Stimulated activated CD8-positive, alpha-beta memory T cell treated with anti-CD3 and anti-CD28 coated beads, Interleukin-12 subunit alpha, Interleukin-12 subunit beta, amount 100 ng/mL, for 1 hour (primary cell): ENCODE results near the gene DDHD1.
"Not testable (repeated sequence)": the region's sequence is repeated elsewhere in the genome, so short reads cannot be mapped to it uniquely, and the experiment has no call there.

Experiments used
- DNase-seq: peaks from one replicate; pipeline ENCODE4 v3.0.0-alpha.2; 2020; ENCODE audit warnings: low read depth

DDHD1 gene

DNA sequence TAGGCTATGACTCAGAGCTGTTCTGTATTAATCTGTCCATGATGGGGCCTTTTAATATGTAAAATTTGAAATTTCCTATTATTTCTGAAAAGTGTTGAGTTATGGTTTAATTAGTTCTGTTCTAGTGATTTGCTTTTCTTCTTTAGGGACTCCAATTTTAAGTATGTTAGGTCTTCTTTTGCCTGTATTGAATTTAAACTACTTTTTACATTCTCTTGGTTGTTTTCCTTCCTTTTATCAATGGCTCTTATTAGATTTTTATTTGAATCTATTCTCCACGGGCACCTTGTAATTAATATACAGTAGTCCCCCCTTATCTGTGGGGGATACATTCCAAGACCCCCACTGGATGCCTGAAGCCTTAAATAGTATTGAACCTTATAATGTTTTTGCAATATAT is 46.4 kb downstream of the DDHD1 start:
- DNase-seq: no peak

DNA sequence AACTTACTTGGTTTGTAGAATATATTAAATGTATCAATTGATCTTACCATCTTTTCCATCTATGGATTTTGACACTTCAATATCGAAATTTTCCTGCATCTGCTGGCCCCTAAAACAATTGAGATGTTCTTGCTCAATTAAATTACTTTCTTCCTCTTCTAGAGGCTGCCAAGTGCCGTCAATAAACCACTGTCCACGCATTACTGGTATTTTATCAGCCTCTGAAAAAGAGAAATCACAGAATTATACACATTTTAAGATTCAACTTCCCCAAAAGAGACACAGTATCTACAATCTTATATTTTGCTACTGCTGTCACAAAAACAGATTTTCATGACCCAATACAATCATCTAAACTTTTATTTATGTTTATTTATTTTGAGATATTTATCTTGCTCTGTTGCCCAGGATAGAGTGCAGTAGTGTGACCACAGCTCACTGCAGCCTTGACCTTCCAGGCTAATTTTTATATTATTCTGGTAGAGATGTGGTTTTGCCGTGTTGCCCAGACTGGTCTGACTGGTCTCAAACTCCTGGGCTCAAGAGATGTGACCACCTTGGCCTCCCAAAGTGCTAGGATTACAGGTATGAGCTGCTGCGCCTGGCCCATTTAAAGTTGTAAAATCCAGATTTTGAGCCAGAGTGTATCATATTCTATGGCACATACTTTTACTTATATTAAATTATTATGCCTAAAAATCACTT is 49.3 kb downstream of the DDHD1 start:
- no peak for DNase-seq

DNA sequence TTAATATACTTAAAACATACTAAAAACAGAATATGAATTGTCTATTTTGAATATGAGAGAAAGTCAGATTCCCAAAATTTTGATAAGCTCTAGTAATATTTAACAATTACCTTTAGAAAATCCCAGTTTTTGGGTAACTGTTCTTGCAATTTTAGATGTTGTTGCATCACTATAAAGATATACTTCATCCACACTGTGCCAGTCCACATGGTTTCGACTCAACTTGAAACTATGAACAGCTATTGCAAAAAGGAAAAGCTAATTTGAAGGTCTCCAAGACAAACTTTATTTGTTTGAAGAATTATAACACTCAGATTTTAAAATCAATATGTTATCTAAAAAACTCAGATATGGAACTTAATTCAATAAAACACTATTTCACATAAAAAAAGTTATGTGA is 59.9 kb downstream of the DDHD1 start:
- DNase-seq: no peak

DNA sequence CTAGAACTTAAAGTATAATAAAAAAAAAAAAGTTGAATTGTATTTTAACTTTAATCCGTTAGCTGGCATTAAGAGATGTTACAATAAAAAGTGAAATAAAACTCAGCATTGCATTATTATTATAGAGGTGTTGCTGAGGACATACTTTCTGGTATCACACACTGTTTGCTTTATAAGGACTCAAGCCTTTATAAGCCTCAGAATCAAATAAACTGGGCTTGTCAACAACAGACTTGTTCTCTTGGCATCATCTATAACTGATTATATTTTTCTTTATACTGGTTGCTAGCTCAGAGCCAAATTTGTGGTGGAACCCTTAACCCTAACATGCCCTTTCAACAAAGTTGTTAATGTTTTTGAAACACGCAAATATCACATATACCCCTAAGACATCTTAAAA is 62.3 kb downstream of the DDHD1 start:
- DNase-seq: no peak

DNA sequence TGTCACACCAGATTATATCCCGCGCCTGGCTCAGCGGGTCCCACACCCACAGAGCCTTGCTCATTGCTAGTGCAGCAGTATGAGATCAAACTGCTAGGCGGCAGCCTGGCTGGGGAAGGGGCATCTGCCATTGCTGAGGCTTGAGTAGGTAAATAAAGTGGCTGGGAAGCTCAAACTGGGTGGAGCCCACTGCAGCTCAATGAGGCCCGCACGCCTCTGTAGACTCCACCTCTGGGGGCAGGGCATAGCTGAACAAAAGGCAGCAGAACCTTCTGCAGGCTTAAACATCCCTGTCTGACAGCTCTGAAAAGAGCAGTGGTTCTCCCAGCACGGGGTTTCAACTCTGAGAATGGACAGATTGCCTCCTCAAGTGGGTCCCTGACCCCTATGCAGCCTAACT is 68.2 kb downstream of the DDHD1 start:
- DNase-seq: not testable (repeated sequence)

DNA sequence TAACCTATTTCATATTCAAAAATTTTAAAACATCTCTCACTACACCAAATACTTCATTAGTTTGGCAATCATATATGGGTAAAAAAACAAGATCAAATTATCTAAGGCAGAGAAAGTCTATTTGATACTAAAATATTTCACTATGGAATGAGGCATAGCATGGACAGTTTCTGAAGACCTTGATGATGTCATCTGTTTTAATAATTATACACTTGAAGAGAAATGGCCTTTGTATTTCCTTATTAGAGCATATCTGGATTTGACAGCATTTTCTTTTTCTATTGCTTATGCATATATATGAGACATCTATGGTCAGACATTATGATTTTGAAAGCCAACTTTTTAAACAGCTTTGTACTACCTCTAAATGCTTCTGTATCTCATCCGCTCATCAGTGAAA is 88.6 kb downstream of the DDHD1 start:
- no peak for DNase-seq

DNA sequence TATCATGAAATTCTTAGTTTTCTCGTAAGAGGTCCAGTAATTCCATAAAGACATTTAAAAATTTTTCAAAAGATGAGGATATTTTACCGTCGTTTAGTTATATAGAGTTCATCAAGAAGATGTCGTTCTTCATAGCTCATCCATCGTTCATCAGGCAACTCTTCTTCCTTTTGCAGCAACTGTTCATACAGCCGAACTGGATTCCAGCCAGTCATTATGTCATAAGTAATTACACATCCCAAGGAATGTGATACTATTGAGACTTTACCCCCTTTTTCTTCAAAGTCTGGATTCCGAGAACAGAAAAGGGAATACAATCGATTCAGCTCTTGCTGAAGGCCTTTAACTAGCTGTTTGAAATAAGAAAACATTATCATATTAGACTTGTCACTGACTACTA is 90.3 kb downstream of the DDHD1 start:
- no peak for DNase-seq

DNA sequence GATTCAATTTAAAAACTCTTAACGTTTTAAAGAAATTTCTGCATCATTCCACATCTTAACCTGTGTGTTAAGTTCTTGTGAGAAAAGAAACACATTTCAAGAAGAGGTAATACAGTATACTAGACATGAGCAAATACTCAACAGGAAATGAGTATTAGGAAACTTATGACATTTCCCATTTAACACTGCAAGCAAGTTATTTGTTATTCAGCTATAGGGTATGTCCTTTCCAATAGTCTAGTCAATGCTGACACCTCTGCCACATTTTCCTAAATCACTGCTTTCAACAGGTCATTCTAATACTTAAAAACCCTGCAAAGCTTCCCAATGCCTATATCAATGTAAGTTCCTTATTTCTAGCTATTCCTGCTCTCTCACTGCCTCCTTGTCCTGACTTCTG is 93.1 kb downstream of the DDHD1 start:
- no peak for DNase-seq

DNA sequence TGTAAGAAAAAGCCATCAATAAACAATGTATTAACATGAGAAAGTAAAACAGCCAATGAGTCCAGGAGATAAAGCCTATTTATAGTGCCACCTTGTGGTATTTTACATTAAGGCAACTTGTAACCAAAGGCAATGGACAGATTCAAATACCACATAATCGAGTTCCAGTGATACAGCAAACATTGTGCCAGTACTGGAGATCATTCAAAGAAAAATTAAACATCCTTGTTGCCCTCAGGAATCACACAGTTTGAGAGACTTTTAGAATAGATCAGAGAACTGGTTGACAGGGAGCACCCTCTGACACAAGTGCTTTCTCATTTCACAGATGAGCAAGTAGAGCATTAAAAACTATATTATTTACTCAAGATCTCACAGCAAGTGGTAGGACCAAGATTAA is 98.1 kb downstream of the DDHD1 start:
- no peak for DNase-seq

DNA sequence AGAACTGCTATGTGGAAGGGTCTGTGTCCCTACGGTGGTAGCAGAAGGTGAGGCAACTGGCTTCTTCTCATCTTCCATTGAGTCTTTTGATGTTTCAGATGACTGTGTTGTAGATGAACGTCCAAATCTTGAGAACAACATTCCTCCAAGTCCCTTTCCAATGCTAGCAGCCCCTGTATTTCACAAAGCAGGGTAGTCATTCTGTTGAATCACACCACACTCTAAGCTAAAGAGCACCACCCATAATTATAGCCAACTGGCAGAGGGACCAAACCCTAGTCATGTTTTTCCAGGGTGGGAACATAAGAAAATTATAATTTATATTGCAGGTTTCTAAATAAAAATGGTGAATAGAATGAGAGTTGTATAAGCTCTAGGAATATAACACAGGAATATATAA is 98.7 kb downstream of the DDHD1 start:
- no peak for DNase-seq

DNA sequence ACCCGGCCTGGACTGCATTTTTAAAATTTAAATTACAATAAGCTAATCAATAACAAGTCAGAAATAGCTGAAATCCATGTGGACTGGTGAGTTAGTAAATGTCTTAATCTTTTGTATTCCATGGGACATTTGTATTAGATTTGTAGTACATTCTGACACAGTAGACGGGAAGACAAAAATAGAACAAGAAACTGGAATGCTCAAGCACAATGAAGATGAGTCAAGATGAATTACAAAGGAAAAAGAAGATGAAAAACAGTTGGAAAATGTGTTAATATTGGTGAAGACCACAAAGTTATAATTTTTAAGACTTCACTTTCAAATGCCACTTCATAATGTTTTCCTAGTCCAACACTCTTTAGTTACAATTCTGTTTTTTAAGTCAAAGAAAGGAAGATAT is 104.5 kb downstream of the DDHD1 start:
- no peak for DNase-seq

DNA sequence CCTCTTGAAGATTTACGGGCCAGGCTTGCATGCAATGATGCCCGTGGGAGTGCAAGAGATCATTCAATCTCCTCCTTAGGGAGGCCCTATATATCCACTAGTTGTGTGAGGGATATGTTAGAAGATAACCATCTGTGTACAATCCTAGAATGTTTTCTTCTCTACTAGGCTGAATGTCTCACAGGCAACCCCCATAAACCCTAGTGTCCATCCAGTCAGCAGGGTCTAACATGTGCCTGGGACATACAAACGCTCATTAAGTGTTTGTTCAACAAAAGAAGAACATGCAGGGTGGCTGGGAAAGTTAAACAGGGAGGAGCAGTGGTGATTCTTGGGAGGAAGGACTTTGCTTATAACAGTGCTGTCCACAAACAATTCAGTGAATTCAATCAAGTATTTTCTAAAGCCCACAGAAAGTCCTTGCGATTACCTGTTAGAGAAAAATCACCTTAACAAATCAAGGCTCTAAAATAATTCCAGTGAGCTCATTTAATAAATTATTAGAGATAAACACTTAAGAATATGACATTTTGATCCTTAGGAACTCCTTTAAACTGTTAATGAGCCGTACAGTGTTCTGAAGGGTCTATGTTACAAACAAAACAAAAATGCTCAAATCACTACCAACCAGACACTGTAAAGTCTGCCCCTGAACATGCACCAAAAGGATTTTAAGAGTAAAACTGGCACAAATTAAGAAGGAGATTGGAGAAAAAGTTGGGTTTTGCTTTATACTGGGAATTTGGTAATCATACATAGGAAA is 105.6 kb downstream of the DDHD1 start:
- DNase-seq: no peak

DNA sequence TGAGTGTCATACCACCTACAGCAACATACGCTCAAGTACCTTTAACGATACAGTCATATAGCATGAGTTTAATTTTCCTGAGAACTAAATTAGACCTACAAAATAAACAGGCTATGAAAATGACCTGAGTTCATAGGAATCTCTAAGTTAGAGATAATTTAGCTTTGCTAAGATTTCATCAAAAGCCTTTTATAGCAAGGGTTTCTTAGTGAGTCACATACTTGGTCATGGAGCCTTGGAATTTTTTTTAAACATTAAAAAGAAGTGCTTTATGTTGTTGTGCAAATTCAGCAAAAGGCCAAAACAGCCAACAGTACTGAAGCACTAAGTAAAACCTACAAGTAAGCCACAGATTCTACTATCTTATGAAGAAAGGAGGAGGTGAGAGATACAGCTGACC is 108.6 kb downstream of the DDHD1 start:
- no peak for DNase-seq

DNA sequence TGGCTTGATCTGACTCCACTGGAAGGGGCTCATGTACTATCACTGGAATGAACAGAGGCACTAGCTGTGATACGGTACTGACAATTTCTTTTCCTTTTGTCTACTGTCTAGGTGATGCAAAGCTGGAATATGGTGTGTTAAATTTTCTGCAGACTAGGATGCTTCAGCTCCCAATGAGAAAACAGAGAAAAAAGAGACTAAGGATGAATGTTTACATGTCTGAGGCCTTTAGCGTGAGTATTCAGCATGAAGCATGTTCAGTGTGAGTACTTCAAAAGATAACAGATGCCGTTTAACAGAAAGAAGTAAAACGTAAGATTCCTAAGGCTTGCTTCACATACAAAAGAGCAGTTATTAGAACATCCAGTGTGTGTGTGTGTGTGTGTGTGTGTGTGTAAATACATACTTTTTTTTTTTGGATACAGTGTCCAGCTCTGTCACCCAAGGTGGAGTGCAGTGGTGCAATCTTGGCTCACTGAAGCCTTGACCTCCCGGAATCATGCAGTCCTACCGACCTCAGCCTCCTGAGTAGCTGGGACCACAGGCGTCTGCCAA is 110.0 kb downstream of the DDHD1 start:
- DNase-seq: no peak

DNA sequence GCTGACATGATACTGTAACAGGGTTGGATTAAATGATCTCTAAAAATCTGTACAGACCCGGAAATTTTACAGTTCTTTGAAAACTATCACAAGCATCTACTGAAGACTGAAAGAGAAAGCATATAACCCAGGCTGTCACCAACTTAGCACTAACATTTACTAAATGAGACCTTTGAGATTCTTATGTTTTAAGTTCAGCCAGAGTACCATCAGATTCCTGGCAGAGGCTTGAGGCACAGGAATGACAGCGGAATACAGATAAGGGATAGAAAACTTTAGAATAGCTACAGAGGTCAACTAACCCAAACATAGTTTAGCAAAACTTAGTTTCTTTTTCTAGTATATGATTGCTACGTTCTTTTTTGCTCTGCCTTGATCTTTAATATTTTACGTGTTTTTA is 110.6 kb downstream of the DDHD1 start:
- no peak for DNase-seq

DNA sequence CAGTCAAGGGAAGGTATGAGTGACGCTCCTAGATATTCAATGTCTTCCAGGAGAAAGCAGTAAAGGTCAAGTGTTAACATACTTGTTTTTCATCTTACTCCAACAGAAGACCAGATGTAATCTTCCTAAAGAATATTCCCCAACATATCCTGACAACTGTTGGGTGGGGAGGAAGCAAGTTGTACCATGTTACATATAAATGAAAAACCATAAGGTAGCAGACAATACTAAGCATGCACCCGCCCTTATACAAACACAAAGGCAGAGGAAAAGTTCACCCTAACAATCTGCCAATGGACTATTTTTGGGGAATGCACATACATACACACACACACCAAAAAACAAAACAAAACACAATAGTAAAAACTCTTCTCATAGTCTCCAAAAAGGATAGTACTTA is 112.1 kb downstream of the DDHD1 start:
- no peak for DNase-seq

DNA sequence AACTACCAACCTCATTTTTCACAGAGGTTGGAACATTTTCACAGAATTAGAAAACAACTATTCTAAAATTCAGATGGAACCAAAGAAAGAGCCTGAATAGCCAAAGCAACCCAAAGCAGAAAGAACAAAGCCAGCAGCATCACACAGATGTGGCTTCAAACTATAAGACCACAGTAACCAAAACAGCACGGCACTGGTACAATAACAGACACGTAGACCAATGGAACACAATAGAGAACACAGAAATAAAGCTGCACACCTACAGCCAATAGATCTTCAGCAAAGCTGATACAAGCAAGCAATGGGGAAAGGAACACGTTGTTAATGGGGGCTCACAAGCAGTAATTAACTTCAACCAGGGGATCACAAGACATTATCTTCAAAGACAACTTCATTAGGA is 114.5 kb downstream of the DDHD1 start:
- no peak for DNase-seq

DNA sequence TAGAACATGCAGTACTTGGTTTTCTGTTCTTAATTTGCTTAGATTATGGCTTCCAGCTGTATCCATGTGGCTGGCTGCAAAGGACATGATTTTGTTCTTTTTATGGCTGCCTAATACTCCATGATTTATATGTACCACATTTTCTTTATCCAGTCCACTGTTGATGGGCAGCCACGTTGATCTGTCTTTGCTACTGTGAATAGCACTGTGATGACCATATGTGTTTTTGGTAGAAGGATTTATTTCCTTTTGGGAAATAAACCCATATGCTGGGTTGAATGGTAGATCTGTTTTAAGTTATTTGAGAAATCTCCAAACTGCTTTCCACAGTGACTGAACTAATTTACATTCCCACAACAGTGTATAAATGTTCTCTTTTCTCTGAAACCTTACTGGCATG is 116.1 kb downstream of the DDHD1 start:
- no peak for DNase-seq

DNA sequence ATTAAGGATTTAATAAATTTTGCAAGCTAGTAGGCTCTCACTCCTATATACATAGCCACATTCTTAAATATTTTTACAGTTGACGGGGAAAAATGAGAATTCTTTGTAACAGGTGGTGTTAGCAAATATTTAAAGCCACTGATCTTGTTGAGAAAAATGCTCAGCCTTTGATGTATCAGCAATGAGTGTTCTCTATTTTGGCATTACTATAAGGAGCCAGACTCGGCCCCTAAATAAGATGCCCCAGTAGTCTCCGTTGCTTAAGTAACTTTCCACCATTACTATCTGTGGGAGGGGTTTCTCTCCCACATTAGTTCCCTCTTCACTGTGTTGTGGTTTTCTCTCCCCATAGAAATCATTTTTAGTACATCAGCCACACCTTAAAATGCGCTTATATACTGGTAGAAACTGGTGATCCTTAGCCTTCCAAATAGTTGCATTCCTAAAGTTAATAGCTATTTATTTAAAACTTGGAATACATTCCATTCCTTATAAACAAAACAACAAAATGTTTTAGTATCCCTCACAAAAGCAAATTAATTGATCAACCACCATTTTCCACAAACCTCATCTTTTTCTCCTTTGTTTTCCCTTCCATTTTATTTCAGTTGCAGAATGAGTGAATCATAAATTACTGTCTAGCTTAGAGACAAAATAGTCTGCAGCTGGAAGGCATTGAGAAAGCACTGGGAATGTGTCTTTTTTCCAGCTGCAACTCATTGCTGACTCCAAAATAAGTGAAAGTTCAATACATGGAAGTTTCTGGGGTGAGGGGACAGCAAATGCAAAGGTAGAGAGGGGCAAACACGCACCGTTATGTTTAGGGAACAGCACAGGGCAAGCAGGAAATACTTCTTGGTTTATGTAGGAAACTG is 117.5 kb downstream of the DDHD1 start:
- DNase-seq: no peak

DNA sequence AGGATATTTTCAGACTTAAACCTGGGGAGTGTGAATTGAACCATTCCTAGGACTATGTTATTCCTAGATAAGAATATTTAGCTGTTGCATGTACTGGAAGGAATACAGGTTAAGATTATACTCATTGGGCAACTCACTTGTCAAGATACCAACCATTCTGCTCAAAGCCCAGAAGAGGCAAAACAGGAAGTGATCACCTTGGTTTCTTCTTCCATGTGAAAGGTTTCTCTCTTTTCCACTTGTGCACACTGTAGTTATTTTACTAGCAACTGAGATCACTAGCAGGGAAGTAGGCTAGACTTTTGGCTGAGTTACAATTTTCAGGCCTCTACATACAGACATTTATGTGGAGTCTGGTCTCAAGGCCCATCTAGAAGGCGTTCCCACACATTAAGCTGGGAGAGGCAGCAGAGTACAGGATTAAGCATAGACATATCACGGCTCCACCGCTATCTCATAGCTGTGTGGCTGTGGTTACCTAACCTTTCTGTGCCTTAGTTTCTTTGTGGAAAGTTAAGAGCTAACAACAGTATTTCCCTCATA is 118.4 kb downstream of the DDHD1 start:
- no peak for DNase-seq

DNA sequence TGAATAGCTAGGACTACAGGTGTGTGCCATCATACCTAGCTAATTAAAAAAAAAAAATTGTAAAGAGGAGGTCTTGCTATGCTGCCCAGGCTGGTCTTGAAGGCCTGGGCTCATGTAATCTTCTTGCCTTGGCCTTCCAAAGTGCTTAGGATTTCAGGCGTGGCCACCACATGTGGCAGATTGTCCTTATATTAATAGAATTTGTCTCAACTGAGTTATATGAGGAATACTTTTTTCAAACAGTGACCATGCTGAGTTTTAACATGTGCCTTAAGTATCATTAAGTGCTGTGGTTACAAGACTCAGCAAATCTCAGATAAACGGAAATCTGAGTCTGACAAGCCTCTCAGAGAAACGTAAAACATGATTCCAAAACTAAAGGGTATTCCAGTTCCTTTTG is 119.1 kb downstream of the DDHD1 start:
- DNase-seq: no peak

DNA sequence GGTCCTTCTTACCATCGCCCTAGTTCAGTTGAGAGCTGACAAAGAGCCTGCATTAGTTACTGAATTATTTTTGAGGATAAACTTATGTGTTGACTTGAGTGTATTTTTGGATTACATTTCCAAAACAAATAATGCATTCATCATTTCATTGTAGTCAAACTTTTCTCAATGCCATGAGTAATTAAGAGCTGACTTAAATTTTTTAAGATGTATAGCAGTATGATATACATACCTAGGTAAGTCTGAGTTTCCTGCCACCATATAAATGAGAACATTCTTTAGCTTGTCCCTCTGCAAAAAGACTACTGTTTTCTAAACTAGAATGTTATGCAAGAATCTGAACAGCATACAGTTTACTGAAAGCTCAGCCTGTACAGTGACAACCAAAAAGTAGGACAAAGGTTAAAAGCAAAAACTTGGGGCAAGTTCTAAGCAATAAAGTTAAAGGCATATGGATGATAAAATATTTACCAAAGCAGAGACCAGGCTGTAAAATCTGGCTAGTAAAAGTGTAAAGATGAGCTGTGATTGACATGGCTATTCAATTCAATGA is 120.2 kb downstream of the DDHD1 start:
- DNase-seq: no peak
